NCI-H446 (cell line): ENCODE results near the gene TNPO2.
"Not testable (repeated sequence)": the region's sequence is repeated elsewhere in the genome, so short reads cannot be mapped to it uniquely, and the experiment has no call there.

Source experiments
- DNase-seq, 2 experiments: peaks; one replicate each; lab custom pipeline; 2025; lab: John Stamatoyannopoulos, UW

The TNPO2 gene

GRCh38 chr19:12736995-12737834, 13.5 kb upstream of the TNPO2 start, which contains the start of gene GET3:
GET3 (plus strand) TSS chr19:12737497; CDS start chr19:12737506, 9 bp downstream.
- peak; percentile 99 for DNase-seq

GRCh38 chr19:12733369-12734214, 9.9 kb upstream of the TNPO2 start:
- peak in 1 of 2 experiments; percentile 31 for DNase-seq

- DNase-seq, result no peak
Measured at GRCh38 chr19:12731337-12731736, 7.6 kb upstream of the TNPO2 start.

- no peak for DNase-seq
Measured at GRCh38 chr19:12730064-12730463, 6.3 kb upstream of the TNPO2 start.

- DNase-seq, result no peak
Measured at GRCh38 chr19:12727745-12728433, 4.2 kb upstream of the TNPO2 start.

GRCh38 chr19:12726988-12727316, 3.2 kb upstream of the TNPO2 start:
- DNase-seq, result no peak

GRCh38 chr19:12725612-12726011, 1.9 kb upstream of the TNPO2 start:
- not testable (repeated sequence) for DNase-seq

GRCh38 chr19:12723381-12723640, 421 bp downstream of the TNPO2 start:
- no peak for DNase-seq

GRCh38 chr19:12722566-12723380, 959 bp downstream of the TNPO2 start:
- DNase-seq, result peak; percentile 99 to 100

- DNase-seq, result peak; percentile 58 to 73
Measured at GRCh38 chr19:12721656-12722565, 1.8 kb downstream of the TNPO2 start.

GRCh38 chr19:12720851-12721655, 2.7 kb downstream of the TNPO2 start:
- no peak for DNase-seq

GRCh38 chr19:12720296-12720695, 3.4 kb downstream of the TNPO2 start:
- no peak for DNase-seq

GRCh38 chr19:12715929-12716328, 7.8 kb downstream of the TNPO2 start:
- no peak for DNase-seq

GRCh38 chr19:12715102-12715501, 8.6 kb downstream of the TNPO2 start:
- DNase-seq, result no peak

GRCh38 chr19:12713304-12713703, 10.4 kb downstream of the TNPO2 start:
- not testable (repeated sequence) for DNase-seq

GRCh38 chr19:12712077-12712476, 11.7 kb downstream of the TNPO2 start:
- DNase-seq, result not testable (repeated sequence)

- no peak for DNase-seq
Measured at GRCh38 chr19:12711187-12711586, 12.5 kb downstream of the TNPO2 start.

GRCh38 chr19:12708641-12709040, 15.1 kb downstream of the TNPO2 start:
- DNase-seq, result no peak

GRCh38 chr19:12706332-12706718, 17.4 kb downstream of the TNPO2 start:
- DNase-seq, result no peak
